K562 (cell line): ENCODE results near the gene TAF11. TPM values are rescaled to one million over a fixed set of nuclear protein-coding genes. Genes with fewer than 3 reads are reported as not detected.

Experiments
- ATAC-seq: fragments of 200-7000 bp; cut with Tn5 transposase; 3 replicates; pipeline ENCODE4 v1.9.1; 2020; ENCODE audit warnings: moderate library complexity
- BruUV-seq: library from RNA; stranded (reverse); fragments of 400-500 nt; replicated peaks from 2 replicates; lab custom pipeline; 2021; lab: Mats Ljungman, UMichigan
- CTCF ChIA-PET: fragments of 300-600 bp; formaldehyde crosslinking; extraction: SDS; loops from one replicate; lab custom pipeline; 2021; ENCODE audit warnings: low intra/inter-chr PET ratio; lab: Yijun Ruan, JAX
- POLR2A ChIA-PET: fragments of 300-600, 350-650 bp; sonication (Branson Sonifier 250); formaldehyde crosslinking; extraction: SDS; loops from one replicate; lab custom pipeline; 2021; ENCODE audit warnings: antibody characterized with exemption, inconsistent platforms; lab: Yijun Ruan, JAX
- DNase-seq, 4 experiments: peaks; one replicate each; pipeline versions ENCODE4 v3.0.0 to v3.0.0-alpha.2; 2011 to 2018; ENCODE audit warnings: low spot score in 3 of 4, mixed read lengths in 3 of 4; ENCODE audit errors: extremely low read depth in 1 of 4
- FAIRE-seq: peaks from 2 replicates; lab custom pipeline; 2011; peaks lifted over from hg19 to GRCh38; lab: Jason Lieb, UNC
- H2AFZ ChIP-seq: 2 replicates; pipeline ENCODE4 v1.6.0; 2011; ENCODE audit warnings: low read depth, low read length, control low read depth, inconsistent platforms
- H3K27ac ChIP-seq: fragments of 200-600 bp; 3 replicates; pipeline ENCODE4 v1.8.0; 2011; ENCODE audit warnings: low read depth, mild to moderate bottlenecking, control low read depth, inconsistent platforms, low read length, moderate library complexity, mixed read lengths; ENCODE audit errors: extremely low read depth
- H3K27me3 ChIP-seq, 2 experiments: fragments of 300-600 bp in 1 of 2; 2 replicates in 1 of 2; 3 replicates in 1 of 2; pipeline versions ENCODE4 v1.6.0 to v1.8.0; 2011; ENCODE audit warnings: inconsistent platforms in 2 of 2, low read length in 2 of 2, mild to moderate bottlenecking in 1 of 2, mixed read lengths in 1 of 2, moderate library complexity in 1 of 2; ENCODE audit not compliant: control insufficient read depth in 2 of 2, insufficient read depth in 2 of 2
- H3K36me3 ChIP-seq: fragments of 300-600 bp; 3 replicates; pipeline ENCODE4 v1.8.0; 2011; ENCODE audit warnings: mild to moderate bottlenecking, low read length, inconsistent platforms; ENCODE audit not compliant: control insufficient read depth, insufficient read depth
- H3K4me1 ChIP-seq, 2 experiments: fragments of 200-600 bp in 1 of 2; replicated peaks in 1 of 2; 2 replicates in 1 of 2; 3 replicates in 1 of 2; pipeline versions ENCODE4 v1.5.1 to v1.8.0; 2011; ENCODE audit warnings: inconsistent platforms in 2 of 2, low read length in 2 of 2, mild to moderate bottlenecking in 1 of 2, mixed read lengths in 1 of 2, moderate library complexity in 1 of 2; ENCODE audit not compliant: control insufficient read depth in 2 of 2, insufficient read depth in 2 of 2
- H3K4me2 ChIP-seq: 2 replicates; pipeline ENCODE4 v1.6.1; 2011; ENCODE audit warnings: low read length, control low read depth, inconsistent platforms, mixed read lengths; ENCODE audit not compliant: insufficient read depth
- H3K4me3 ChIP-seq: fragments of 200-600 bp; sonication (generic), shearing (Covaris generic); 2 replicates; pipeline ENCODE4 v1.5.1; 2016; ENCODE audit warnings: control low read depth, inconsistent platforms
- H3K79me2 ChIP-seq: fragments of 200-600 bp; 3 replicates; pipeline ENCODE4 v1.8.0; 2011; ENCODE audit warnings: low read length, inconsistent platforms; ENCODE audit not compliant: control insufficient read depth, insufficient read depth
- H3K9ac ChIP-seq, 2 experiments: 2 replicates each; pipeline versions ENCODE4 v1.6.0 to v1.6.1; 2011; ENCODE audit warnings: low read depth in 2 of 2, low read length in 2 of 2, control low read depth in 1 of 2, inconsistent platforms in 1 of 2, mild to moderate bottlenecking in 1 of 2, mixed read lengths in 1 of 2; ENCODE audit not compliant: insufficient read depth in 1 of 2
- H3K9me1 ChIP-seq: one replicate; pipeline ENCODE4 v1.6.0; 2011; ENCODE audit warnings: inconsistent platforms, mild to moderate bottlenecking, low read length, moderate library complexity; ENCODE audit not compliant: control insufficient read depth, insufficient read depth
- H3K9me3 ChIP-seq: replicated peaks from 2 replicates; pipeline ENCODE4 v1.5.1; 2011; ENCODE audit warnings: low read depth, low read length, inconsistent platforms; ENCODE audit not compliant: control insufficient read depth, insufficient read depth
- H4K20me1 ChIP-seq: replicated peaks from 2 replicates; pipeline ENCODE4 v1.6.1; 2011; ENCODE audit warnings: low read length, inconsistent platforms, mixed read lengths; ENCODE audit not compliant: control insufficient read depth, insufficient read depth
- E2F3 ChIP-seq: fragments of 250-450 bp; sonication (Bioruptor Pico); IDR thresholded peaks from 2 replicates; pipeline ENCODE4 v1.4.0; 2020; ENCODE audit warnings: mild to moderate bottlenecking
- MCM5 ChIP-seq: fragments of 450-650 bp; IDR thresholded peaks from 2 replicates; pipeline ENCODE4 v1.6.1; 2016; ENCODE audit warnings: low read depth
- WGBS: fragments of 100-300 bp; shearing (Covaris generic); methylation state at CpG from one replicate; pipeline ENCODE4 v1.1.6; 2016; ENCODE audit warnings: low coverage, mixed read lengths; ENCODE audit not compliant: insufficient coverage; ENCODE audit errors: missing lambda C conversion rate; 5-methylcytosine and 5-hydroxymethylcytosine counted together
- in situ Hi-C: fragments of 300-500 bp; cut with MboI; formaldehyde crosslinking; loops from 4 replicates; pipeline ENCODE4 v1.15.0; 2018; ENCODE audit warnings: inconsistent platforms, mixed read lengths
- intact Hi-C: fragments of 100-400 bp; cut with micrococcal nuclease; formaldehyde crosslinking; loops from 2 replicates; pipeline ENCODE4 v1.14.2; 2022
- polyA plus RNA-seq, 8 experiments: library from polyadenylated mRNA; depleted of rRNA in 4 of 8; stranded (reverse) in 5 of 8; unstranded in 3 of 8; fragments of >200 nt; fragmentation: Nextera tagmentation in 2 of 8; fragmentation: Illumina TruSeq in 1 of 8; extraction: Ambion mirVana in 2 of 8; extraction: Trizol in 1 of 8; gene quantifications; 2 replicates each; pipeline versions ENCODE4 v1.2.1 to v1.2.3, GENCODE V29; 2011 to 2014; ENCODE audit warnings: inconsistent platforms in 1 of 8, missing spikeins in 1 of 8
- total RNA-seq, 7 experiments: library from RNA; depleted of rRNA in 6 of 7; stranded (reverse); fragments of >200 nt in 6 of 7; fragmentation: Illumina TruSeq in 2 of 7; extraction: Trizol in 2 of 7; gene quantifications; 2 replicates each; pipeline versions ENCODE4 v1.2.1 to v1.2.3, GENCODE V29; 2011 to 2021; ENCODE audit warnings: low replicate concordance in 1 of 7
- TF ChIP-seq, protein P1 (sequence below), 2 experiments: fragments of 450-650 bp in 1 of 2; sonication (generic) in 1 of 2; formaldehyde crosslinking in 1 of 2; IDR thresholded peaks; 2 replicates each; pipeline versions ENCODE4 v1.7.1 to v1.9.0; 2016 to 2022; ENCODE audit warnings: inconsistent platforms in 1 of 2, mild to moderate bottlenecking in 1 of 2, missing genetic modification reagents in 1 of 2

Gene TAF11
- total and polyA plus RNA-seq, 9 of the 15 experiments (the other 6 are each of a cell fraction or from before 2014, with no cell fraction given): 40.9 to 91.9 (median 71.9) TPM

GRCh38 chr6:34832942-34833341 is 54.9 kb downstream of the TAF11 start:
- Histone ChIP-seq H3K36me3 (peaks cover 60% of the 10 kb centered on the region), H3K79me2 (no peaks in the 10 kb centered on the region), H4K20me1 (no peaks in the 10 kb centered on the region; the same call in 1 of the 2 replicates), H3K27ac (no peak overlapping the region), H3K9me3 (no peaks in the 10 kb centered on the region), H3K27me3 (no peaks in the 10 kb centered on the region), H2AFZ (no peak overlapping the region), H3K4me3 (no peak overlapping the region), H3K4me1 (peaks cover 3 to 20% of the 10 kb centered on the region in 2 experiments; a peak in 4 of 5 replicates), H3K9ac (no peak overlapping the region), H3K9me1 (no peaks in the 10 kb centered on the region), H3K4me2 (no peak overlapping the region)
- DNase-seq: no peak
- ChIA-PET CTCF (no interaction called here), POLR2A (interaction anchor here (1.2 kb wide), 1 partner anchor 13 kb away, joined by 4 read pairs; no protein-coding TSS in a partner anchor)
- BruUV-seq: no TSS peak
- intact Hi-C loops: no loop called here
- WGBS: 90% methylated on average over 1 of the region's 1 CpG
- ATAC-seq: no peak
- no peak for FAIRE-seq
- no peak for TF ChIP-seq E2F3
- TF ChIP-seq, protein P1, sequence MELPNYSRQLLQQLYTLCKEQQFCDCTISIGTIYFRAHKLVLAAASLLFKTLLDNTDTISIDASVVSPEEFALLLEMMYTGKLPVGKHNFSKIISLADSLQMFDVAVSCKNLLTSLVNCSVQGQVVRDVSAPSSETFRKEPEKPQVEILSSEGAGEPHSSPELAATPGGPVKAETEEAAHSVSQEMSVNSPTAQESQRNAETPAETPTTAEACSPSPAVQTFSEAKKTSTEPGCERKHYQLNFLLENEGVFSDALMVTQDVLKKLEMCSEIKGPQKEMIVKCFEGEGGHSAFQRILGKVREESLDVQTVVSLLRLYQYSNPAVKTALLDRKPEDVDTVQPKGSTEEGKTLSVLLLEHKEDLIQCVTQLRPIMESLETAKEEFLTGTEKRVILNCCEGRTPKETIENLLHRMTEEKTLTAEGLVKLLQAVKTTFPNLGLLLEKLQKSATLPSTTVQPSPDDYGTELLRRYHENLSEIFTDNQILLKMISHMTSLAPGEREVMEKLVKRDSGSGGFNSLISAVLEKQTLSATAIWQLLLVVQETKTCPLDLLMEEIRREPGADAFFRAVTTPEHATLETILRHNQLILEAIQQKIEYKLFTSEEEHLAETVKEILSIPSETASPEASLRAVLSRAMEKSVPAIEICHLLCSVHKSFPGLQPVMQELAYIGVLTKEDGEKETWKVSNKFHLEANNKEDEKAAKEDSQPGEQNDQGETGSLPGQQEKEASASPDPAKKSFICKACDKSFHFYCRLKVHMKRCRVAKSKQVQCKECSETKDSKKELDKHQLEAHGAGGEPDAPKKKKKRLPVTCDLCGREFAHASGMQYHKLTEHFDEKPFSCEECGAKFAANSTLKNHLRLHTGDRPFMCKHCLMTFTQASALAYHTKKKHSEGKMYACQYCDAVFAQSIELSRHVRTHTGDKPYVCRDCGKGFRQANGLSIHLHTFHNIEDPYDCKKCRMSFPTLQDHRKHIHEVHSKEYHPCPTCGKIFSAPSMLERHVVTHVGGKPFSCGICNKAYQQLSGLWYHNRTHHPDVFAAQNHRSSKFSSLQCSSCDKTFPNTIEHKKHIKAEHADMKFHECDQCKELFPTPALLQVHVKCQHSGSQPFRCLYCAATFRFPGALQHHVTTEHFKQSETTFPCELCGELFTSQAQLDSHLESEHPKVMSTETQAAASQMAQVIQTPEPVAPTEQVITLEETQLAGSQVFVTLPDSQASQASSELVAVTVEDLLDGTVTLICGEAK (IDR thresholded peaks at IDR 0.05): no peak
- TF ChIP-seq, protein P1 (CRISPR knock-in tag; IDR thresholded peaks at IDR 0.05): no peak
- TF ChIP-seq MCM5: no peak
- in situ Hi-C loops: no loop called here
